GM23338 (cell line): Measurements from ENCODE around the gene ZMYM4. TPM values are rescaled to one million over a fixed set of nuclear protein-coding genes. Genes with fewer than 3 reads are reported as not detected.

Source experiments
- ATAC-seq: fragments of 200-7000 bp; cut with Tn5 transposase; 3 replicates; pipeline ENCODE4 v1.9.1; 2020
- DNase-seq: peaks from one replicate; pipeline ENCODE4 v3.0.0-alpha.2; 2015; ENCODE audit warnings: low spot score
- H2AFZ ChIP-seq: fragments of 200-600 bp; sonication (generic); 2 replicates; pipeline ENCODE4 v1.8.0; 2016; ENCODE audit warnings: antibody characterized with exemption, mild to moderate bottlenecking, moderate library complexity
- H3F3A ChIP-seq: fragments of 200-600 bp; sonication (generic); replicated peaks from 2 replicates; pipeline ENCODE4 v1.8.0; 2017; ENCODE audit warnings: antibody characterized with exemption, mixed run types, low read depth
- H3K27ac ChIP-seq: fragments of 200-600 bp; sonication (generic); 2 replicates; pipeline ENCODE4 v1.6.1; 2016; ENCODE audit warnings: low read depth
- H3K27me3 ChIP-seq: fragments of 200-600 bp; sonication (generic); 2 replicates; pipeline ENCODE4 v1.8.0; 2016; ENCODE audit warnings: mild to moderate bottlenecking, mixed run types, moderate library complexity; ENCODE audit not compliant: insufficient read depth
- H3K36me3 ChIP-seq: fragments of 200-600 bp; sonication (generic); 2 replicates; pipeline ENCODE4 v1.8.0; 2016; ENCODE audit warnings: mild to moderate bottlenecking; ENCODE audit not compliant: insufficient read depth
- H3K4me1 ChIP-seq: fragments of 200-600 bp; sonication (generic); 2 replicates; pipeline ENCODE4 v1.8.0; 2016; ENCODE audit warnings: mild to moderate bottlenecking, moderate library complexity; ENCODE audit not compliant: insufficient read depth
- H3K4me2 ChIP-seq: fragments of 200-600 bp; sonication (generic); 2 replicates; pipeline ENCODE4 v1.7.1; 2017; ENCODE audit warnings: mixed run types
- H3K4me3 ChIP-seq: fragments of 200-600 bp; sonication (generic); 2 replicates; pipeline ENCODE4 v1.6.1; 2016; ENCODE audit warnings: mixed run types
- H3K79me2 ChIP-seq: fragments of 200-600 bp; sonication (generic); replicated peaks from 2 replicates; pipeline ENCODE4 v1.8.0; 2017; ENCODE audit warnings: mild to moderate bottlenecking; ENCODE audit not compliant: insufficient read depth
- H3K9me2 ChIP-seq: fragments of 200-600 bp; sonication (generic); 2 replicates; pipeline ENCODE4 v1.8.0; 2017; ENCODE audit not compliant: insufficient read depth
- H4K20me1 ChIP-seq: fragments of 200-600 bp; sonication (generic); replicated peaks from 2 replicates; pipeline ENCODE4 v1.8.0; 2017; ENCODE audit warnings: mild to moderate bottlenecking; ENCODE audit not compliant: insufficient read depth
- H3K27ac Mint-ChIP-seq: 2 replicates; pipeline ENCODE4 v1.8.0; 2020; ENCODE audit warnings: inconsistent platforms, mild to moderate bottlenecking, moderate library complexity, mixed read lengths
- H3K27me3 Mint-ChIP-seq: 3 replicates; pipeline ENCODE4 v1.8.0; 2022; ENCODE audit warnings: low read depth, mild to moderate bottlenecking, moderate library complexity, mixed read lengths, inconsistent platforms; ENCODE audit not compliant: insufficient read depth, poor library complexity
- H3K36me3 Mint-ChIP-seq: 3 replicates; pipeline ENCODE4 v1.8.0; 2021; ENCODE audit warnings: low read depth, mild to moderate bottlenecking, inconsistent platforms, moderate library complexity, mixed read lengths
- H3K4me1 Mint-ChIP-seq: 3 replicates; pipeline ENCODE4 v1.8.0; 2020; ENCODE audit warnings: mild to moderate bottlenecking, inconsistent platforms, mixed read lengths
- H3K4me3 Mint-ChIP-seq: 3 replicates; pipeline ENCODE4 v1.8.0; 2021; ENCODE audit warnings: moderate library complexity, mild to moderate bottlenecking, inconsistent platforms, mixed read lengths
- H3K9me3 Mint-ChIP-seq: 3 replicates; pipeline ENCODE4 v1.8.0; 2020; ENCODE audit warnings: moderate library complexity, mild to moderate bottlenecking, inconsistent platforms, mixed read lengths
- CREB1 ChIP-seq: fragments of 250-450 bp; sonication (Bioruptor Pico); IDR thresholded peaks from 2 replicates; pipeline ENCODE4 v1.5.0; 2020; ENCODE audit warnings: low read depth, mild to moderate bottlenecking, moderate library complexity
- CTCF ChIP-seq, 2 experiments: fragments of 200-600 bp in 1 of 2; sonication (generic) in 1 of 2; conservative IDR thresholded peaks; 2 replicates each; pipeline versions ENCODE4 v1.5.1 to v1.6.1; 2016 to 2017; ENCODE audit warnings: antibody characterized with exemption in 2 of 2, low read depth in 2 of 2, mild to moderate bottlenecking in 2 of 2, moderate library complexity in 1 of 2
- EZH2 ChIP-seq: fragments of 200-600 bp; sonication (generic); IDR thresholded peaks from one replicate; pipeline ENCODE4 v1.8.0; 2017; ENCODE audit warnings: antibody characterized with exemption, mild to moderate bottlenecking, low read depth; ENCODE audit not compliant: unreplicated experiment
- JUNB ChIP-seq: IDR thresholded peaks from one replicate; pipeline ENCODE4 v1.6.1; 2016; ENCODE audit warnings: antibody characterized with exemption; ENCODE audit not compliant: unreplicated experiment
- NANOG ChIP-seq: IDR thresholded peaks from 2 replicates; pipeline ENCODE4 v1.6.1; 2016; ENCODE audit warnings: antibody characterized with exemption, borderline replicate concordance
- REST ChIP-seq: IDR thresholded peaks from one replicate; pipeline ENCODE4 v1.6.1; 2018; ENCODE audit warnings: antibody characterized with exemption; ENCODE audit not compliant: unreplicated experiment
- ZNF114 ChIP-seq: fragments of 250-450 bp; sonication (Bioruptor Pico); IDR thresholded peaks from 2 replicates; pipeline ENCODE4 v1.5.0; 2020; ENCODE audit warnings: mild to moderate bottlenecking, moderate library complexity
- ZNF462 ChIP-seq: fragments of 250-450 bp; sonication (Bioruptor Pico); IDR thresholded peaks from 2 replicates; pipeline ENCODE4 v1.5.0; 2020; ENCODE audit warnings: mild to moderate bottlenecking, moderate library complexity
- polyA plus RNA-seq: library from polyadenylated mRNA; unstranded; fragments of >200 nt; fragmentation: Nextera tagmentation; extraction: Ambion mirVana; gene quantifications from 2 replicates; pipeline ENCODE4 v1.2.1, GENCODE V29; 2016
- total RNA-seq: library from RNA; depleted of rRNA; stranded (reverse); fragments of >200 nt; shearing (Covaris generic); gene quantifications from 2 replicates; pipeline ENCODE4 v1.2.3, GENCODE V29; 2014

ZMYM4 gene
- total and polyA plus RNA-seq, 2 experiments from 2014 or later, result 65.4 to 68.5 TPM

- 0 out of 2 replicates have a peak, but pooled peaks cover 3% of the 10 kb centered on the region for H3F3A ChIP-seq
- Mint-ChIP-seq H3K4me3 (no peak overlapping the region), H3K36me3 (peaks cover 44% of the 10 kb centered on the region), H3K9me3 (no peaks in the 10 kb centered on the region), H3K27me3 (peaks cover 2% of the 10 kb centered on the region), H3K4me1 (no peaks in the 10 kb centered on the region), H3K27ac (no peak overlapping the region)
- no peaks in the 10 kb centered on the region for H3K9me2 ChIP-seq
- H4K20me1 ChIP-seq, result no peaks in the 10 kb centered on the region; the same call in 1 of the 2 replicates
- H3K4me3 ChIP-seq, result no peak overlapping the region
- H3K79me2 ChIP-seq, result no peaks in the 10 kb centered on the region
- no peak overlapping the region for H3K27ac ChIP-seq
- no peaks in the 10 kb centered on the region for H3K27me3 ChIP-seq
- peaks cover 19% of the 10 kb centered on the region; the same call in 1 of the 2 replicates for H3K36me3 ChIP-seq
- no peak overlapping the region for H3K4me2 ChIP-seq
- no peak overlapping the region for H2AFZ ChIP-seq
- ATAC-seq (peak; percentile 28; the same call in 2 of the 3 replicates), DNase-seq (peak; percentile 50)
- no peaks in the 10 kb centered on the region for H3K4me1 ChIP-seq
- TF ChIP-seq CTCF (conservative IDR thresholded peaks at IDR 0.05; ENCODE audit: low read depth in 2 of 2) (peak; percentile 48 to 68), ZNF462 (CRISPR knock-in tag) (no peak)
Observed at GRCh38 chr1:35443768-35444518, 175.4 kb downstream of the ZMYM4 start.

- no peak for DNase-seq
- Histone ChIP-seq H3K27me3 (no peaks in the 10 kb centered on the region), H3K79me2 (no peaks in the 10 kb centered on the region), H3K4me1 (no peaks in the 10 kb centered on the region), H3K9me2 (no peaks in the 10 kb centered on the region), H3F3A (0 out of 2 replicates have a peak, but pooled peaks cover 3% of the 10 kb centered on the region), H4K20me1 (peaks cover 5% of the 10 kb centered on the region; the same call in 1 of the 2 replicates), H3K4me3 (no peak overlapping the region), H3K27ac (no peak overlapping the region), H3K36me3 (peaks cover 19% of the 10 kb centered on the region; the same call in 1 of the 2 replicates), H2AFZ (no peak overlapping the region), H3K4me2 (no peak overlapping the region)
- no peaks in the 10 kb centered on the region for H3K4me1 Mint-ChIP-seq
- H3K27ac Mint-ChIP-seq, result no peak overlapping the region
- no peaks in the 10 kb centered on the region for H3K27me3 Mint-ChIP-seq
- H3K36me3 Mint-ChIP-seq, result peaks cover 43% of the 10 kb centered on the region
- no peak overlapping the region for H3K4me3 Mint-ChIP-seq
- ATAC-seq, result no peak
- no peaks in the 10 kb centered on the region for H3K9me3 Mint-ChIP-seq
- TF ChIP-seq ZNF114 (CRISPR knock-in tag) (no peak), NANOG (no peak), REST (no peak), EZH2 (no peak), JUNB (no peak), CREB1 (CRISPR knock-in tag) (no peak)
Observed at GRCh38 chr1:35444519-35444774, 175.9 kb downstream of the ZMYM4 start.
